T-helper 17 cell (primary cell): ENCODE data around the gene SEC16A. TPM values are rescaled to one million over a fixed set of nuclear protein-coding genes. Genes with fewer than 3 reads are reported as not detected.

Experiments
- ATAC-seq: fragments of 150-1000 bp; cut with Tn5 transposase; 2 replicates; pipeline ENCODE4 v1.10.0; 2021; ENCODE audit warnings: mild to moderate bottlenecking, moderate library complexity
- DNase-seq, 3 donors: peaks; one replicate each; pipeline versions ENCODE4 v3.0.0 to v3.0.0-alpha.2; 2020 to 2021
- H3K9me3 ChIP-seq: one replicate; pipeline ENCODE4 v1.7.0; 2013; ENCODE audit warnings: low read length, mild to moderate bottlenecking; ENCODE audit not compliant: control insufficient read depth, poor library complexity, severe bottlenecking
- H3K27ac Mint-ChIP-seq: one replicate; pipeline ENCODE4 v1.8.0; 2022; ENCODE audit warnings: mild to moderate bottlenecking, moderate library complexity, mixed read lengths
- H3K27me3 Mint-ChIP-seq: one replicate; pipeline ENCODE4 v1.8.0; 2022; ENCODE audit warnings: mixed read lengths
- H3K36me3 Mint-ChIP-seq: one replicate; pipeline ENCODE4 v1.8.0; 2022; ENCODE audit warnings: low read depth, mixed read lengths
- H3K4me1 Mint-ChIP-seq: one replicate; pipeline ENCODE4 v1.8.0; 2022; ENCODE audit warnings: mild to moderate bottlenecking, mixed read lengths
- H3K4me3 Mint-ChIP-seq: one replicate; pipeline ENCODE4 v1.8.0; 2022; ENCODE audit warnings: mild to moderate bottlenecking, moderate library complexity, mixed read lengths
- total RNA-seq, 4 donors: library from RNA in 2 of 4; stranded (reverse) in 2 of 4; gene quantifications; one replicate each; pipeline ENCODE4 v1.2.3 and lab custom pipeline; 2022 to 2026

Gene SEC16A
- total RNA-seq, 2 donors from 2014 or later, result 71.7 to 74.7 TPM

GRCh38 chr9:136525207-136525606 lies 42.4 kb upstream of the SEC16A start:
- ATAC-seq (no peak), DNase-seq (no peak)
- peaks cover 2% of the 10 kb centered on the region for H3K4me1 Mint-ChIP-seq
- H3K4me3 Mint-ChIP-seq, result no peak overlapping the region
- no peaks in the 10 kb centered on the region for H3K9me3 ChIP-seq
- no peaks in the 10 kb centered on the region for H3K27me3 Mint-ChIP-seq
- peak overlapping the region; percentile 43 for H3K27ac Mint-ChIP-seq
- H3K36me3 Mint-ChIP-seq, result no peaks in the 10 kb centered on the region

DNA sequence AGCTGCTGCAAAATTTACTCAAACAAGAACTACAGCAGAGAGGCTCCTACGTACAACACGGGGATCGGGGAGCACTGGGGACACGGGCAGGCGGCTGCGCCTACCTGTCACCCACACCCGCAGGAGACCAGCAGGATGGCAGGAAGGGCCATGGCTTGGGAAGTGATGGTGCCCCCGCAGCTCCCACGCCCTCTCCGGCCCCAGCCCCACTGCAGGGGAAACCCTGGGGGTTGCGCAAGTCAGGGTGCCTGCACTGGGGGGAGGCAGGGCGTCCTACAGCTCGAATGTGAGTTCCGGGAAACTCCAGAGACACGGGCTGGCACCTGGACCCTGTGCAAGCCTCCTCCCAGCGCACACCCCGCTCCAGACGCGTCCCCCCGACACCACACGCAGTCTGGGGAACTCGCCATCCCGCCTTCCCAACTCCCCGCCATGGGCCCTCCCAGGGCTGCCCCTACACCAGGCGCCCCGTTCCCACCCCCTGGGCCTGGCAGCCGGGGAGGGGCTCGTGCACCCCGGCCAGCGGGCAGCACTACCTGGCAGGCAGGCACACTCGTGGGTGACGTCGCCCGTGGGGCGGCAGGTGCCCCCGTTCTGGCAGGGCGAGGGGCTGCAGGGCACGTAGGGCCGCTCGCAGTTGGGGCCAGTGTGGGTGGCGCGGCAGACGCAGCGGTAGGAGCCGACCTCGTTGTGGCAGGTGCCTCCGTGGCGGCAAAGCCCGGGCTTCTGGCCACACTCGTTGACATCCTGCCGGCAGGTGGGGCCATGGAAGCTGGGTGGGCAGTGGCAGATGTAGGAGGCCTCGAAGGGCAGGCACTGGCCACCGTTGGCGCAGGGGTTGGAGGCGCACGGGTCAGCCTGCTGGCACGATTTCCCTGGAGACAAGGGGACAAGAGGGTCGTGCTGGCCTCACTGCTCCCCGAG lies 39.7 kb upstream of the SEC16A start:
- DNase-seq, result no peak
- H3K4me1 Mint-ChIP-seq, result peaks cover 2% of the 10 kb centered on the region
- no peaks in the 10 kb centered on the region for H3K27me3 Mint-ChIP-seq
- H3K36me3 Mint-ChIP-seq, result no peaks in the 10 kb centered on the region
- H3K27ac Mint-ChIP-seq, result peak overlapping the region; percentile 41
- H3K4me3 Mint-ChIP-seq, result no peak overlapping the region
- no peaks in the 10 kb centered on the region for H3K9me3 ChIP-seq
- ATAC-seq, result no peak

GRCh38 chr9:136521537-136521936 lies 38.7 kb upstream of the SEC16A start:
- DNase-seq, result no peak
- no peaks in the 10 kb centered on the region for H3K36me3 Mint-ChIP-seq
- no peaks in the 10 kb centered on the region for H3K27me3 Mint-ChIP-seq
- ATAC-seq, result no peak
- no peak overlapping the region for H3K4me3 Mint-ChIP-seq
- H3K27ac Mint-ChIP-seq, result peak overlapping the region; percentile 41
- no peaks in the 10 kb centered on the region for H3K9me3 ChIP-seq
- H3K4me1 Mint-ChIP-seq, result peaks cover 2% of the 10 kb centered on the region

GRCh38 chr9:136520053-136520540 lies 37.3 kb upstream of the SEC16A start:
- DNase-seq (no peak), ATAC-seq (no peak)
- H3K9me3 ChIP-seq, result no peaks in the 10 kb centered on the region
- Mint-ChIP-seq H3K27me3 (no peaks in the 10 kb centered on the region), H3K27ac (no peak overlapping the region), H3K4me1 (peaks cover 2% of the 10 kb centered on the region), H3K4me3 (no peak overlapping the region), H3K36me3 (no peaks in the 10 kb centered on the region)

DNA sequence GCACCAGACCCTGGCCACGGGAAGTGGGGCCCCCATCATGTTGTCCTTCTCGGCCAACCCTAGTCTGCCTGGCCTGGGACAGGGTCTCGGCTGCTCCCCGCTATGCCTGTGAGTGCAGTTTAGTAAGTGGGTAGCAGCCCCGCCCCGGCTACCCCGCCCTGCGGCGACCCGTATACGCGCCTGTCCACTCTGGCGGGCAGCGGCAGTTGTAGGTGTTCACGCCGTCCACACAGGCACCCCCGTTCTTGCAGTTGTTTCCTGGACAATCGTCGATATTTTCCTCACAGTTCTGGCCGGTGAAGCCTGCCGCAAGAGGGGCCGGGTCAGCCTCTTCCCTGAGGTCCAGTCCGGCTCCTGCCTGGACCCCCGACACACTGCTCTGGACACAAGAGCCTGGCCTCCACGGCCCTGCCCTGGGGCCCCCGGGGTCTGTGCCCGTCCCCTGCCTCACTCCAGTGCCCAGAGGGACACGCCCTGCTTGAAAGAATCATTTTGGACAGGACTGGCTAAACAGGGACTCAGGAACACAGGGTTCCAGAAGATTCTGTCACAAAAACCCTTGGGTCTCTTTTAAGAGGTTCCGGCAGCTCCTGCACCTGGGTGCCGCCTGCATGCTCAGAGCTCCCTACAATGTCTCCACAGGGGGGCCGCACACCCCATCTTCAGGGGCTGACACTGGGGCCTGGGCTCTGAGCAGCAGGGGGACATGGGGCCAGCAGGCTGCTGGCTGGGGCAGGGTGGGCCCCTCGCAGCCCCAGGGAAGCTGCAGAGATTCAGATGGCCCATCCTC lies 36.6 kb upstream of the SEC16A start:
- H3K27me3 Mint-ChIP-seq, result no peaks in the 10 kb centered on the region
- no peaks in the 10 kb centered on the region for H3K9me3 ChIP-seq
- H3K4me1 Mint-ChIP-seq, result peaks cover 2% of the 10 kb centered on the region
- ATAC-seq (no peak), DNase-seq (no peak)
- no peak overlapping the region for H3K27ac Mint-ChIP-seq
- H3K4me3 Mint-ChIP-seq, result no peak overlapping the region
- no peaks in the 10 kb centered on the region for H3K36me3 Mint-ChIP-seq

DNA sequence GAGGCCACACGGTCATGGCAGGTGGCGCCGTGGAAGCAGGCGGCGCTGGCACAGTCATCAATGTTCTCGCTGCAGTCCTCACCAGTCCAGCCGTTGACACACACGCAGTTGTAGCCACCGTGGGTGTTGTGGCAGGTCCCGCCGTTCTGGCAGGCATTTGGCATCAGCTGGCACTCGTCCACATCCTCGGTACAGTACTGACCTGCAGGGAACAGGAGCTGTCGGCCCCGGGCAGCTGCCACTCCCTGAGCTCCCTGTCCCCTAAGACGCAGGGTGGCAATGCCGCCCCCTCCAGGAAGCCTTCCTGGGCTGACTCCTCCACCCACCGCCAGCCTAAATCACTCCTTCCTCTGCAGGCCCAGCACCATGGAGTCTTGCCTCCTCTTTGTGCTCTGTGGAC lies 35.8 kb upstream of the SEC16A start:
- no peaks in the 10 kb centered on the region for H3K27me3 Mint-ChIP-seq
- no peak for DNase-seq
- H3K4me1 Mint-ChIP-seq, result no peaks in the 10 kb centered on the region
- no peak overlapping the region for H3K4me3 Mint-ChIP-seq
- no peaks in the 10 kb centered on the region for H3K36me3 Mint-ChIP-seq
- H3K9me3 ChIP-seq, result no peaks in the 10 kb centered on the region
- ATAC-seq, result no peak
- no peak overlapping the region for H3K27ac Mint-ChIP-seq

DNA sequence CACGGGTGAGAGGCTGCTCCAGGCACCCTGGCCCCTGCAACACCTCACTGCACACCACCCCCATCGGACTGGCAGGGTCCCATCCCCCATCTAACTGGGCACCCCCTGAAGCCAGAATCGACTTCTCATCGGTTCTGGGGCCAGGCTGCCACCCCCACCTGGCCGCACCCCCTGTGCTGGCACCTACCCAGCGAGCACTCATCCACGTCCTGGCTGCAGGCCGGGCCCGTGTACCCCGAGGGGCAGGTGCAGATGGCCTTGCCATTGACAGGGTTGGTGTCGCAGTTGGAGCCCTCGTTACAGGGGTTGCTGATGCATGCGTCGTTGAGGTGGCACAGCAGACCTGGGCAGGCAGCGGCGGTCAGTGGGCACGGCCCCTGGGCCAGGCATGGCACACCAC lies 35.1 kb upstream of the SEC16A start:
- Mint-ChIP-seq H3K4me3 (no peak overlapping the region), H3K27ac (no peak overlapping the region), H3K4me1 (no peaks in the 10 kb centered on the region), H3K27me3 (no peaks in the 10 kb centered on the region), H3K36me3 (no peaks in the 10 kb centered on the region)
- ATAC-seq, result no peak
- H3K9me3 ChIP-seq, result no peaks in the 10 kb centered on the region
- DNase-seq, result no peak

- Mint-ChIP-seq H3K4me3 (no peak overlapping the region), H3K27me3 (no peaks in the 10 kb centered on the region), H3K36me3 (no peaks in the 10 kb centered on the region), H3K4me1 (no peaks in the 10 kb centered on the region), H3K27ac (no peak overlapping the region)
- no peaks in the 10 kb centered on the region for H3K9me3 ChIP-seq
- ATAC-seq (no peak), DNase-seq (no peak)
Observed at GRCh38 chr9:136517012-136517743, 34.3 kb upstream of the SEC16A start.

- Mint-ChIP-seq H3K4me1 (no peaks in the 10 kb centered on the region), H3K4me3 (no peak overlapping the region), H3K27me3 (no peaks in the 10 kb centered on the region), H3K36me3 (no peaks in the 10 kb centered on the region), H3K27ac (no peak overlapping the region)
- ATAC-seq, result no peak
- no peak for DNase-seq
- no peaks in the 10 kb centered on the region for H3K9me3 ChIP-seq
Observed at GRCh38 chr9:136516191-136516654, 33.4 kb upstream of the SEC16A start.

GRCh38 chr9:136515276-136515675 lies 32.4 kb upstream of the SEC16A start:
- Mint-ChIP-seq H3K36me3 (no peaks in the 10 kb centered on the region), H3K27me3 (no peaks in the 10 kb centered on the region), H3K27ac (no peak overlapping the region), H3K4me1 (no peaks in the 10 kb centered on the region), H3K4me3 (no peak overlapping the region)
- H3K9me3 ChIP-seq, result no peaks in the 10 kb centered on the region
- DNase-seq (no peak), ATAC-seq (no peak)

DNA sequence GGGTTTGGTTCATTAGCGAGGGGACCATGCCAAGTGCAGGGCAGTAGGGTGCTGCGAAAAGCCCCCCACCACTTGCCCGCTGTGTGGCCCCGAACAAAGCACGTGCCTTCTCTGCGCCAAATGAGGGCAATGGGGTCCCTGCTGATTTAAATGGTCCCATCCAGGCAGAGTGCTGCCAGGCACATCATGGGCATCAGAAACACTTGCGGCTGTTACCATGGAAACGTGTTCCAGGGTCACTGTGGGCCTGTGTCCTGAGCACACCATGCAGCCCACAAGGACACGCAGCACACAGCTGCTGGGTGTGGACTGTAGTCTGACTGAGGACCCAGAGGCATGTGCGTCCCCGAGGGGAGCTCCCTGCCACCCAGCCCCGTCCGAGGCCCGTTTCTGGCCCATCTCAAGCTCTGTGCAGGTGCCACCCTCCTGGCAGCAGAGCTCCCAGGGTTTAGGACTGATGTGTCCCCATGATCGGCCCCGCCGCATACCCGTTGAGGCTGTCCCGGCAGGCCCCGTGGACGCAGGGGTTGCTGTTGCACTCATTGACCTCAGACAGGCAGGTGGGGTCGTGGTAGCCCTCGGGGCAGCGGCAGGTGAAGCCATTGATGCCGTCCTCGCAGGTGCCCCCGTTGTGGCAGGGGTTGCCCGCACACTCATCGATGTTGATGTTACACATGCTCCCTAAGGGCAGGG lies 31.3 kb upstream of the SEC16A start:
- no peak for DNase-seq
- H3K9me3 ChIP-seq, result no peaks in the 10 kb centered on the region
- Mint-ChIP-seq H3K4me3 (no peak overlapping the region), H3K27me3 (no peaks in the 10 kb centered on the region), H3K27ac (no peak overlapping the region), H3K36me3 (no peaks in the 10 kb centered on the region), H3K4me1 (no peaks in the 10 kb centered on the region)
- no peak for ATAC-seq

GRCh38 chr9:136513191-136513590 lies 30.4 kb upstream of the SEC16A start:
- H3K36me3 Mint-ChIP-seq, result no peaks in the 10 kb centered on the region
- no peak overlapping the region for H3K27ac Mint-ChIP-seq
- no peak overlapping the region for H3K4me3 Mint-ChIP-seq
- no peak for ATAC-seq
- no peak for DNase-seq
- no peaks in the 10 kb centered on the region for H3K4me1 Mint-ChIP-seq
- no peaks in the 10 kb centered on the region for H3K9me3 ChIP-seq
- H3K27me3 Mint-ChIP-seq, result no peaks in the 10 kb centered on the region
